ENCODE data around the gene TMEM198.
A peak's percentile ranks its signal among the peaks of the same experiment; 100 is the strongest.

Gene TMEM198

DNA sequence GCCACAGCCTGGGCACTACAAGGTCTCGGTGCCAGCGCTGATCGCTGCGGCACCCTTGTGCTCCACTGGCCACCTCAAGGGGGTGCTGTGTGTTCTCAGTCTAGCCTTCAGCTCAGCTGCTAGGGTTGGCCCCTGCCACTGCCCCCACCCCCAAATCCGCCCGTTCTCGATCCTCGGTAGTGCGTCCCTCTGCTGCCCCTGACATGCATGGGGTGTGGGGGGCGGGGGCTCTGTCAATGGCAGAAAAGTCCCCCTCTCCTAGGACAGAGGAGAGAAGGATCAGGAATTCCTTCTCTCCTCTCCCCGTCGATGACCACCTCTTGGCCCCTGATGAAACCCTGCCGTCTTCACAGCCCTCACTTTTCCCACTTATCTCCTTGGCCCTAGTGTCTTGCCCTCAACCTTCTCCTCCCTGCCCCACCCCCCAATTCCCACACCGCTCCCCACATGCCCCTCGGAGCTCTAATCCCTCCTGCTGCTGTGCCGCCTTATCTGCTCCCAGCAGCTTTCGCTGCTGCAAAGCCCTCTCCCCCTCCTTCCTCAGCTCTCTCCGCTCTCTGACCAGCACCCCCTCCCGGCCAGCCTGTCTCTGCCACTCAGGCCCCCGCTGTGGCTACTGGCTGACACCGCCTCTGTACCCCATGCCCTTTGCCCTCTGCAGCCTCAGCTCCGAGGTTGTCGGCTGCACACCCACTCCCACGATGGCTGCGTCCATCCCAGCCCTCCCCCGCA lies 33.9 kb upstream of the TMEM198 start:
- peak; percentile 51 for DNase-seq

DNA sequence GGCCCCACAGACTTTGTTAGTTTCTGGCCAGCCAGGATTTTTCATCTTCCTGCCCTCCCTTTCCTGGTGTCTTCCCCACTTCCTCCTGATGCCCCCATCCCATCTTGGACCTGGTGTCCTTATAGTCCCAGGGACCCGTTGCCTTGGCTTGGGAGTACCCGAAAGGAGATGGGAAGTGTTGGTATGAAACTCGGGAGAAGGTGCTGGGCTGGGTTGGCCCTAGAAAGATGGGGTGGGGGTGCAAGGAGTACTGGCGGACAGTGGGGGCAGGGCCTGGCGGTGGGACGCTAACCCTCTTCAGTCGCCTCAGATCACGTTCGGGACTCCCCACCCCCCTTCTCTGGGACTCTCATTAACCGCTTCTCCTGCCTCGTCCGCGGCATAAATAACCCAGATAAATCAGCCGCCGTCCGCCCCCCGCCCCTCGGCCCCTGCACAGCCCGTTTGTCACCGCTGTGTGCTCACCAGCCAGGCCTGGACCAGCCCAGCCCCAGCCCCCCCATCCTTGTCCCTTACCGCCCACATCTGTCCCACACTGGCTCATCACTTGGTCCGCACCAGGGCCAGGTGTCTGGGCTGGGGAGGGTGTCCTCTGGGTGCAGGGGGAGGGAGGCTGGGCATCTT lies 33.2 kb upstream of the TMEM198 start:
- DNase-seq = no peak

DNA sequence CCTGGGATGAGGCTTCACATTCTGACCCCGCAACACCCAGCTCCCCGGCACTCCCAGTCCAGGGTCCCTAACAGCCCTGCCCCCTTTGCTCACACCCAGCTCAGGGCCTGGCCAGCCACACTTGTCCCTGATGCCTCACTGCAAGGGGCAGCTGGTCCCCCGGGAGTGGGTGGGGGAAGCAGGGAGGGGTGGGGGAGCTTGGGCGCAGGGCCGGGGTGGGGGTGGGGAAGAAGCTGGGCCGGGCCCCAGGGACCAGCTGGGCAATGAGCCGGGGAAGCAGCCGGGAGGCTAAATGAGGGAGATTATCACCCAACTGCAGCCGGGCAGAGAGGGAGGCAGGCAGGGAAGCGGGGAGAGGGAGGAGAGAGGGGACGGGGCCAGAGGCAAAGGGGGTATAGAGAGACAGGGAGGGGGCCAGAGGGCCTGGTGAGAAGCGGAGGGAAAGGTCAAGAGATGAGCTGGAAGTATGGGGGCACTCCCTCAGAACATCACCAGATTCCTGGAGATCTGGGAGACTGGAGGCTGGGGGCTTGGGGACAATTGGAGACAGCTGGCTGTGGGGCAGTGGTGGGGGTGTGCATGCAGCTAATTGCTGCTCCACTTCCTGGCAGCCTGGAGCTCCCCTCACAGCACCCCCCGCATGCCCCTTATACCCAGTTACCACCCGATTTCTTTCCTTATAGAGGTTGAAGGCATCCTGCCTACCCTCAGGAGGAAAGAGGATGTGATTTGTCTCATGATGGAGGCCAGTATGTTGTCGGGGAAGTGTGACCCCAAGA lies 32.1 kb upstream of the TMEM198 start:
- DNase-seq = no peak

DNA sequence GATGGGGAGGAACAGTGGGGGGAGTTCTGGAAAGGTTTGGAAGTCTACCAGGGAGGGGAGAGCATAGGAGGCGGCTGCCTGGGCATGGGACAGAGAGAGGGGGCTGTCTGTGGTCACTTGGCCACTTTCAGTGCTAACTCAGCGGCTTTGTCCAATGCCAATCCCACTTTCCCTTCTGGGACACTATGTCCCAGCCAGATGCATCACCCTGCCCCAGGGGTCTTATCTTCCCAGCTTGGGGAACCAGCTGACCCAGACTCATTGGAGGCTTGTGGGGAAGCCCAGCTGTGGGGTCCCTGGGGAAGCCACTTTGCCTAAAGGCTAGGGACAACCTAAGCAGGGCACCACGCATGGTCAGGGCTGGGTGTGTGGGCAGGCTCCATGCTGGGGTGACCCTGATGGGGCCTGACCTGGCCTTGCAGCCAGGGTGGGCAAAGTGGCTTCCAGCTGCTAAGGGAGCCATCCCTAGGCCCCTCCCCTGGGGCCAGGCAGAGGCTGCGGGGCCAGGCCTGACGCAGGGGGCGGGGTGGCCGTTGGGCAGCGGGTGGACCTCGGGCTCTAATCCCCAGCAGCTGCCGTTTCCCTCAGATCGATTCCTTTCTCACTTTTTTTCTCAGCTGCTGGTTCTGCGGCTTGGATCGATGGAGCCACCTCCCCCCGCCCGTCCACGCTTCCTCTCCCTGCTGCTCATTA lies 31.2 kb upstream of the TMEM198 start:
- no peak for DNase-seq

DNA sequence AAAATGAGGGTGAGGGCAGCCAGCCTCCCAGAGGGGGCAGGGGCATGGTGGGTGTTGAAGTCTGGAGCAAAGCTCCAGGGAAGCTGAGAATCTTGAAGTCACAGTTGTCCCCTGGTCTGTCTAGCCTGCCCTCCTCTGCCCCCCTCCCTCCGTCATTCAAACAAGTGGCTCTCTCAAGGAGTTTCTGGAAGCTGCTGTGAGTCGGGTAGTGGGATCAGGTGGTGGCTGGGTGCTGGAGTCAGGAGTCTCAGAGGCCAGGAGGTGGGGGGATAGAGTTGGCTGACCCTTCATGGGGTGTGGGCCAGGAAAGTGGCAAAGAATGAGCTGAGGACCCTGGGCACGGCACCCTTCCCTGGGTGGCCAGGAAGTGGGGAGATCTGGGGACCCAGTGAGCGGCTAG lies 30.0 kb upstream of the TMEM198 start:
- no peak for DNase-seq

DNA sequence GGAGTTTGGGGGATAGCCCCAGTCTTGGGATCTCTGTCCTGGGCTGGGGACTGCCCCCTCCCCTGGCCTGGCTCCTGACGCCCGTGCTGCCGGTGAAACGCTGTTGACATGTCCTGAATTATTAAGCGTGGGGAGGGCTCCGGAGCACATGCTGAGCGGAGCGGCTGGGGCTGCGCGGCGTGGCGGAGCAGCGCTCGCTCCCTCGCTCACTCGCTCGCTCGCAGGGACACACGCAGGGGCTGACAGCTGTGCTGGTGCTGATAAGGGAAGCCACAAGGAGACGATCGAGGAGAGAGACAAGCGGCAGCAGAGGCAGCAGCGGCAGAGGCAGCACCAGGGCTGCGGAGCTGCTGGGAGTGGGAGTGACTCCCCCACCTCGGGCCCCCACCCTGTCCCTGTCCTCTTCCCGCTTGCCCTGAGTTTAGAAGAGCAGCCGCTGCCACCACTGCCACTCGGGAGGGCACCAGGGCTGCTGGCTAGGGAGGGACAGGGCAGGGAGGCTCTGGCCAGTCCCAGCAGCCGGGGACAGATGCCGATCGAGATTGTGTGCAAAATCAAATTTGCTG lies 29.5 kb upstream of the TMEM198 start, which contains the start of gene ASIC4:
Gene ASIC4, plus strand, starts transcription at position 287 of the 566 bp plus-strand sequence. Its CDS starts 243 bp downstream, at position 530.
- DNase-seq = no peak

DNA sequence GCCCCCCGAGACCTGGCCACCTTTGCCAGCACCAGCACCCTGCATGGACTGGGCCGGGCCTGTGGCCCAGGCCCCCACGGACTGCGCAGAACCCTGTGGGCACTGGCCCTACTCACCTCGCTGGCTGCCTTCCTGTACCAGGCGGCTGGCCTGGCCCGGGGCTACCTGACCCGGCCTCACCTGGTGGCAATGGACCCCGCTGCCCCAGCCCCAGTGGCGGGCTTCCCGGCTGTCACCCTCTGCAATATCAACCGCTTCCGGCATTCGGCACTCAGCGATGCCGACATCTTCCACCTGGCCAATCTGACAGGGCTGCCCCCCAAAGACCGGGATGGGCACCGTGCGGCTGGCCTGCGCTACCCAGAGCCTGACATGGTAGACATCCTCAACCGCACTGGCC lies 29.0 kb upstream of the TMEM198 start:
- no peak for DNase-seq

DNA sequence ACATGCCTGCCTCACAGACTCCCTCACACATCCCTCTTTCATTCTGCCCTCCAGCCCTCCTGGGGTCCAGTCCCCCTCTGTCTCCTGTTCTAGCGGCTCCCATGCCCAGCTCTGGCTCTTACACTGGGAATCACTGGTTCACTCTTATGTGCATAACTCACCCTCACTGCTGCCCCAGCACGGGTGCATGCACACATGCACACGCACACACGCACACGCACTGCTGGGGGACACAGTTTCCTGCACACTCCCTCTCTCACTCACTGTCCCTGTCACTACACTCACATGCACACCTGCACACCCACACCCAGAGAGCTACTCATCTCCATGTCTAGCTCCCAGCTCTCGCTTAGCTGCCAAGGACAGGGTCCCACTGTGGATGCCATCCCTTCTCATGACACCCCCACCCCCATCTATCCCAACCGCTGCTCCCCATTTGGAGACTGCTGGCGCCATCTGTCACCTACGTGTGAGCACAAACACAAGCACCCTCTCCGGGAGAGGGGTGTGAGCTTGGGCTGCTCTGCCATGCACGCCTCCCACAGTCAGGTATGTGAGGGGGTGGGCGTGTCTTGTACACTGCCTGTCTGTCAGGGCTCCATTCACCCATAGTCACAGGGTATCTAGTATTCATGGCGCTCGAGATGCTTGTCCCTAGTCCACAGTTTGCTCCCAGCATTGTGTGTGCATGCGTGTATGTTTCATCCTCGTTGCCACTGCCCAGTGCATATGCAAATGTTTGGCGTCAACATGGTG lies 27.8 kb upstream of the TMEM198 start:
- no peak for DNase-seq

DNA sequence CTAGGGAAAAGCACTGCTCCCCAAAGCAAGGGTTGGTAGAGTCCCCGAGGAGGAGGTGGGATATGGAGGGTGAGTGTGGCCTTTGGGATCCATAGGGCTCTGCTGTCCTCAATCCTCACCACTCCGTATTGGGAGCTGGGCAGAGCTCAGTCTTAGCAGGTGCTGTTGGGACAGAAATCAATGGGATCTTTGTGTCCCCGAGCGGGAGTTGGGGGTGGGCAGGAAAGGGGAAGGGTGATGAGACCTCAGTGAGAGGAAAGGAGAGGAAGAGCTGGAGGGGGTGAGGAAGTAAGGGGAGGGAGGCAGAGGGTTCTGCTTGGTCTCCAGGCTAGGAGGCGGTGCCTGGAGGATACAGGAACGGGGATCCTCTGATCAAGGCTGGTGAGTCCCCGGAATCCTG lies 26.9 kb upstream of the TMEM198 start:
- DNase-seq = no peak

DNA sequence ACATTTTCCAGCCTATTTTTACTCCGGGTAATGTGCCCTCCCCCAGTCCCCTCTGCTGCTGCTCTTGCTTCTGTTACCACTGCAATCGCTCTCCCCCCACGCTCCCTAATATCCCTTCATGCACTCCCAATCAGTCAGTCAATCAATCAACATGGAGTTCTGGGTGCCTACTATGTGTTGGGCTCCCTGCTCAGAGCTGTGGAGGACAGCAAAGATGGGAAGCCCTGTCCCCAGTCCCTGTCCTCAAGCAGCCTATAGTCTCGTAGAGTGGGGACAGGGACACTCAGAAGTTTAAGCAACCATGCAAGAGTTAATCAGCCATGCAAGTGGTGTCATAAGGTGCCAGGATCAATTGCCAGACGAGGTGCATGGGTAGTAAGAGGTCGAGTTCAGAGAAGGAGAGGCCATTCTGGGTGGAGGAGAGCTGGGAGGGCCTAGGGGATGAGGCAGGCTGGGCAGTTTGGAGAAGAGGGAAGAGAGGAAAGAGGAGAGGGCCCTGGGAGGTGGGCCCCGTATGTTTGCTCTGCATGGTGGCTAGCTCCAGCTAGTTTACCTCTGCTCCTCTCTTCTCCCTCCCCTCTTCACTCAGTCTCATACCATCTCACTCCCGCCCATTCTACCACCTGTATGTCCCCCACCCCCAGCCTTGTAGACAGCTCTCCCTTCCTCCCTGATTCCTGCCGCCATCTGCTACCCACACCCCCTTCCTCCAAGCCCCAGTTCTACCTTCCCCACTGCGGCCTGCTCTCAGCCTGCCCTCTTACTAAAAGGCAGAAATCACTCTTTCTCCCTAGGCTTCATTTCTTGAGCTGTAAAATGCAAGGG lies 25.7 kb upstream of the TMEM198 start:
- no peak for DNase-seq

DNA sequence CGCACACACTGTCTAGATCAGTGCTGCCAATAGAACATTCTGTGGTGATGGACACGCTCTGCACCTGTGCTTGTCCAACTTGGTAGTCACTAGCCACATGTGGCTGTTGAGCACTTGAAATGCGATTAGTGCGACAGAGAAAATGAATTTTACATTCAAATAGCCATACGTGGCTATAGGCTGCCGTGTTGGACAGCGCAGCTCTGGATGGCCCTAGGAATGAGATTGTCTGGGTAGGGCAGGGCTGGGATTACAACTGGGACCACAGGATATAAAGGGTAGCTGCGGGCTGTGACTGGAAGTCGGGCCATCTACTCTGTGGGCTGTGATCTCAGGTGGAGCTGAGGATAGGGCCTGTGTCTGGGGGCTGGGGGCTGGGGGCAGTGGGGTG lies 24.3 kb upstream of the TMEM198 start:
- no peak for DNase-seq

DNA sequence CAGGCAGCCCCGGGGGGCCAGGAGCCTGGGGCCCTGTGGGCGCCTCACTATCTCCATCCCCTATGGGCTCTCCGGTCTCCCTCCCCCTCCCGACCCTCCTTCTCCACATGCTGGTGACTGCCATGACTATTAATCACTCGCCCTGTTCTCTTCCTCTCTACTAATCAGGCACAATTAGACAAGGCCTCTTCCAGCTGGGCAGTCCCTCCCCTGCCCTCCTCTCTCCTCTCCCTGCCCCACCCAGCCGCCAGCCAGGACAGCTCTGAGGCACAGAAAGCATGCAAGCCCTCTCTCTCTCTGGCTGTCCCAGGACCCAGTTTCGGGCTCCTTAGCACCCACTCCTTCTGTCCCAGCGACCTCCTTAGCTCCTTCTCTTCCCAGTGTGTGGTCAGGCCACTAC lies 23.7 kb upstream of the TMEM198 start:
- no peak for DNase-seq

DNA sequence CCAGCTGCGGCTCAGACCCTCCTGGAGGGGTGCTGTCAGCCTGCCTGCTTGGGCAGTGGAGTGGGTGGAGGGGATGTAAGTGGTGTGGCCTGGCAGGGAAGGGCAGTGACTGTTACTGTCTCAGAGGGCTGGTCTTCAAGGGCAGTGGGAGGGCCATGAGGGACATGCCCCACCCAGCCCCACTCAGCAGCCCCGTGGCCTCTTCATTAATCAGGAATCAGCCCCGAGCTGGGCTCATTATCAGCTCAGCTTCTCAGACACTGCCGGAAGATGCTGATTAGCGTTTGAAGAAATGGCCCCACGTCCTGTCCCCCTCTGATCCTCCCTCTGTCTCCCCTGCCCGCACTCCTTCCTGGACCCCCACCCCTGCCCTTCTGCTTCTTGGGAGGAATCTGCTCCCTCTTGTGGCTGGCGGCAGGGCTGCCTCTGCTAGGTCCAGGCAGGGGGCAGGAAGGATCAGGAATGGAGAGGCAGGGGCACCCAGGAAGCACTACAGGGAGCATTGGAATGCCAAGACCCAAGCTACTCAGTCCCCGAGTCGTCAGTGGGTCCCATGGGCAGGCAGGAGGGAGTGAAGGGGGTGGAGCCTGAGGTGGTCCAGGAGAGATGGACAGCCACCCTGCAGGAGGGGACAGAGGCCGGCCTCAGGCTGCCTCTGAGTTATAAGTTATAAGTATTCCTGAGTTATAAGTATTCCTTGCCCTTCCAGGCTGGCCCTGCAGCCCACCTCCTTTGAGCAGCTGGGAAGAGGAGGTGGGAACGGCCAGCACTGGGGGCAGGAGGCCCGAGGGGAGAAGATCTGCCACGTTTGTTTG lies 22.6 kb upstream of the TMEM198 start:
- no peak for DNase-seq

DNA sequence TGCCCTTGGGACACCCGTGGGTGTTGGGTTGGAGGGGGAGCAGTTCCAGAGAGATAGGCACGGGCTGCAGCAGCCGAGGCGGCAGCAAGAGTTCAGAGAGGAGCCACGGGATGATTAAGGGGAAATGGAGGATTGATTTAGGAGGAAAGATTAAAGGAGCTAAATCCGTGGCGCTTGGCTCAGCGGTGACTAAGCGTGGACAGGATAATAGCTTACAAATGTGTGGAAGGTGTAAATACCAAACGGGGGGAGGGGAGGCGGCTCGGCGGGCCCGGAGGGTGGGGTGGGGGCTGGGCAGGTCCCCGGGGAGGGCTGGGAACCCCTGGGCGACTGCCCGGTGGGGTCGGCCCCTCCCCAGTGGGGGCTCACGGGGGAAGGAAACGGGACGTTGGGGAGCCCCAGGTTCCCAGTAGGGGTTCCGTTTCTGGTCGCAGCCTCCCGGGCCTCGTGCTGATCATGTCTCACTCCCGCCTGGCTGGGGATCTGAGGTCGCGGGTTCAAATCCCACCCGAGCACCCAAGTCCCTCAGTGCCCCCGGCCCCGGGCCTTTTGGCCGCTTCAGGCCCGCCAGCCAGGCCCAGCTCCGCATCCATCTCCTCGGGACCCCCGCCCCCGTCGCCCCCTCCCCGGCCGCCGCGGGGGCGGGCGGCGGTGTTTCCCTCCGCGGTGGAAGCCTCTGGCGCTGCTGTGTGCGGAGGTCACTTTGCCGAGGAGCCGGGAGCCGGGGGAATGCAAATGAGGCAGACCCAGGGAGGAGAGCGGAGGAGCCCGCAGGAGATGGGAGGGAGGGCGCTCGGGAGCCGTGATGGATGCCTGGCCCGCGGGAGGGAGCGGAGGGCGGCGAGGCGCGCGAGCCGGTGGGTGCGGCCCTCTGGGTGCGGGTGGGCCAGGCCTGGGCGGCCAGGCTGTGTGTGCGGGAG lies 21.5 kb upstream of the TMEM198 start:
- no peak for DNase-seq

DNA sequence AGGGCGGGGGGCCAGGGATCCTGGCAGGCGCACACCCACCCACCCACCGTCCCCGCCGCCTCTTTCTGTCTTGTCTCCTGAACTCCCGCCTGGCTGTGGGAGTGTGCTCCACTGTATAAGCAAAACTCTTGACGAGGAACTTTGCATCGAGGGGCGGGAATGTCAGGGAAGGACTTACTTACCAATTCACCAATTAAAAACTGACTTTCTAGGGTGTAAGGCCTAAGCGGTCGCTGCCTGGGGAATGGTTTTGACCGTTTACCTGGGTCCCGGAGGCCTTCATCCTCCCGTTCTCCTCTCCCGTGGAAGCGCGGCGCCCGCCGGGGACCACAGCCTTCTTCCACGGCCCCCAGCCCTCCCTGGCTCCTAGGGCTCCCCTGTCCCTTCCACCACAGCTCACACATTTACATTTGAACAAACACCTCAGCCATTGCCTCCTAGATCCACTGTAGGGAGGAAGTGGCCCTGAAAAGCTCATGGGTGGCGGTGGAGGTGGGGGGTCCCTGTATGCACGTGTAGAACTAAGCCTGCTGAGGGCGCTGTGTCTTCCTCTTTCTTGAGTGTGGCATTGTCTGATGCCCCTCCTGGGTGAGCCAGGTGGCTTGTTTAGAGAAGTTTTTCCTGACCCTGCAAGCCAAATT lies 20.7 kb upstream of the TMEM198 start:
- DNase-seq = no peak

DNA sequence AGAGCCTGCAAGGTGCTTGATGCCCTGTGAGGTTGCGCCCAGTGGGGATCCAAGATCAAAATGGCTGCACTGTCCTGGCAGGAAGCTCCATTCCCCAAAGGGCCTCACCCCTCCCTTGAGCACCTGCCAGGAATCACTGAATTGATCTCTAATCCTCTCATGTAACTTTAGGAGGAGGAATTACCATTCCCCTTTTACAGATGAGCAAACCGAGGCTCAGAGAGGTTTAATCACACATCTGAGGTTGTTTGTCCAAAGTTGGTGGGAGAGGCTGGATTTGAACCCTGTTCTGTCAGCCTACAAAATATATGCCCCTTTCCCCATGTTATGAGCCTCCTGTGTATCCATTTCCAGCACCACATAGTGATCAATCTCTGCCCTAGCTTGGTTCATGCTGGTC lies 19.0 kb upstream of the TMEM198 start:
- no peak for DNase-seq

DNA sequence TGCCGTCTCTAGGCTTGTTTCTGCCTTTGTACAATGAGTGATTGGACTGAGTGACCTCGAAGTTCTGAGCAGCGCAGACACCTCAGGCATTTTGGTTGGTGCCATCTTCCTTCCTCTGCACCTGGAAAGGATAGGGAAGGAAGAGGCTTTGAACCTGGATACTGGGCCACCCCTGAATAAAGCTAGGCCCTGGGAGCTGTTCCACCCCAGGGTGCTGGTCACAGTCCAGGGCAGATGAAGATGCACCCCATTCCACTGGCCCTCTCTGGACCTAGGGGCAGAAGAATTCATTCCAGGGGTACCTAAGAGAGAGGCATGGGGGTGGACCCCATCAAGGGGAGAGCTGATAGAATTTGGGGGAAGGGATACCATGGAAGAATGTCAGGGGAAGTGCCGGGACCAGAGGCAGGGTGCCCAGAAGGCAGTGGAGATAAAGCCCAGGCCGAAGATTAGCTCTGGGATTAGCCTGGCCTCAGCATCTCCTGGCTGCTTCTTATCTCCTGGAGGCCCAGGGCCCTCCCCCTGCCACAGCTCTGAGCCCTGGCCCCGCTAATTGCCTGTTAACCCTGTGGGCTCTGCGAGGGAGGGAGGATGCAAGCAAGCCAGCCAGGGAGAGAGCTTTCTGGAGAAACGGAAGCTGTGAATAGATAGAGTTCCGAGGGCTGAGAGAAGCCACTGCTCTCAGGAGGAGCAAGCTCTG lies 18.1 kb upstream of the TMEM198 start:
- DNase-seq = no peak

Measured in activated CD8-positive, alpha-beta memory T cell treated with anti-CD3 and anti-CD28 coated beads, Interleukin-2, amount 50 U/mL, for 4 hours (primary cell).